Uterus (tissue), 2 donors: ENCODE measurements around the gene GAA.

Source experiments
- POLR2A ChIP-seq, 2 donors: fragments of 450-650 bp; IDR thresholded peaks; one replicate each; pipeline ENCODE4 v1.6.1; 2016; ENCODE audit warnings: antibody characterized with exemption in 2 of 2, mild to moderate bottlenecking in 1 of 2, moderate library complexity in 1 of 2
- TF ChIP-seq, protein P1 (sequence below), 4 experiments: fragments of 200-600 bp in 2 of 4; fragments of 450-650 bp in 2 of 4; sonication (generic) in 2 of 4; IDR thresholded peaks; one replicate each; pipeline ENCODE4 v1.5.1; 2016 to 2019; ENCODE audit warnings: antibody characterized with exemption in 4 of 4, mild to moderate bottlenecking in 2 of 4, moderate library complexity in 1 of 4

DNA sequence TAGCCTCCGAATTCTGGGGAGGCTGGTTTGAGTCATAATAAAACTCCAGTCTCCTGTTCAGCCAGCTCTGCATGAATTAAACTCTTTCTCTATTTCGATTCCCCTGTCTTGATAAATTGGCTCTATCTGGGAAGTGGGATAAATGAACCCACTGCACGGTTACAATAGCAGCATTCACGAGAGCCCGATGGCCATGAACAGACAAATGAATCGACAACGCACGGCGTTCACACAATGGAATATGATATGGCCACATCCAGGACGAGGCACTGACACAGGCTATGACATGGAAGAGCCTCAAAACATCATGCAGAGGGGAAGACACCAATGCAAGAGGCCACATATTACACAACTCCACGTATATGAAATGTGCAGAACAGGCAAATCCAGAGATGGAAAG is 62.8 kb downstream of the GAA start:
- TF ChIP-seq, protein P1, sequence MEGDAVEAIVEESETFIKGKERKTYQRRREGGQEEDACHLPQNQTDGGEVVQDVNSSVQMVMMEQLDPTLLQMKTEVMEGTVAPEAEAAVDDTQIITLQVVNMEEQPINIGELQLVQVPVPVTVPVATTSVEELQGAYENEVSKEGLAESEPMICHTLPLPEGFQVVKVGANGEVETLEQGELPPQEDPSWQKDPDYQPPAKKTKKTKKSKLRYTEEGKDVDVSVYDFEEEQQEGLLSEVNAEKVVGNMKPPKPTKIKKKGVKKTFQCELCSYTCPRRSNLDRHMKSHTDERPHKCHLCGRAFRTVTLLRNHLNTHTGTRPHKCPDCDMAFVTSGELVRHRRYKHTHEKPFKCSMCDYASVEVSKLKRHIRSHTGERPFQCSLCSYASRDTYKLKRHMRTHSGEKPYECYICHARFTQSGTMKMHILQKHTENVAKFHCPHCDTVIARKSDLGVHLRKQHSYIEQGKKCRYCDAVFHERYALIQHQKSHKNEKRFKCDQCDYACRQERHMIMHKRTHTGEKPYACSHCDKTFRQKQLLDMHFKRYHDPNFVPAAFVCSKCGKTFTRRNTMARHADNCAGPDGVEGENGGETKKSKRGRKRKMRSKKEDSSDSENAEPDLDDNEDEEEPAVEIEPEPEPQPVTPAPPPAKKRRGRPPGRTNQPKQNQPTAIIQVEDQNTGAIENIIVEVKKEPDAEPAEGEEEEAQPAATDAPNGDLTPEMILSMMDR (IDR thresholded peaks at IDR 0.05) = no peak
- TF ChIP-seq POLR2A (IDR thresholded peaks at IDR 0.05) = no peak
